Pancreas (tissue), 10 donors: ENCODE results near the gene SLC1A5. TPM values are rescaled to one million over a fixed set of nuclear protein-coding genes. Genes with fewer than 3 reads are reported as not detected.

Experiments
- ATAC-seq, 4 donors: fragments of 200-7000 bp; cut with Tn5 transposase; one replicate each; pipeline versions ENCODE4 v1.8.0 to v1.9.1; 2020; ENCODE audit warnings: mild to moderate bottlenecking in 4 of 4, moderate library complexity in 4 of 4
- DNase-seq, 6 donors: peaks; one replicate each; pipeline ENCODE4 v3.0.0-alpha.2; 2020
- FAIRE-seq: peaks from 2 replicates; lab custom pipeline; 2012; peaks lifted over from hg19 to GRCh38; lab: Jason Lieb, UNC
- H3K27ac ChIP-seq, 4 donors: fragments of 200-600 bp; sonication (generic); 1 replicate in 3 of 4; 2 replicates in 1 of 4; pipeline versions ENCODE4 v1.5.0 to v1.8.0; 2020
- H3K27me3 ChIP-seq, 4 donors: fragments of 200-600 bp; one replicate each; pipeline ENCODE4 v1.8.0; 2021
- H3K36me3 ChIP-seq, 3 donors: fragments of 200-600 bp; sonication (generic) in 1 of 3; one replicate each; pipeline versions ENCODE4 v1.5.0 to v1.8.0; 2020 to 2021
- H3K4me1 ChIP-seq, 3 donors: fragments of 200-600 bp; one replicate each; pipeline ENCODE4 v1.8.0; 2021
- H3K4me3 ChIP-seq, 4 donors: fragments of 200-600 bp; sonication (generic) in 2 of 4; one replicate each; pipeline versions ENCODE4 v1.5.0 to v1.8.0; 2020 to 2021
- H3K9me3 ChIP-seq, 4 donors: fragments of 200-600 bp; one replicate each; pipeline ENCODE4 v1.8.0; 2021
- WGBS, 2 donors: extraction: QIAGEN DNeasy Blood & Tissue Kit; methylation state at CpG; one replicate each; pipeline ENCODE4 v1.1.7; 2013; 5-methylcytosine and 5-hydroxymethylcytosine counted together
- intact Hi-C, 3 donors: fragments of 100-400 bp; cut with DNase I; formaldehyde crosslinking; loops; one replicate each; pipeline versions ENCODE4 v1.11.1 to v1.14.2; 2022
- polyA plus RNA-seq, 2 donors: library from polyadenylated mRNA; stranded (reverse); fragments of 200-250 nt; gene quantifications; one replicate each; pipeline ENCODE4 v1.2.3, GENCODE V29; 2013
- total RNA-seq, 6 donors: library from RNA; stranded (reverse); fragmentation: NEBNext Ultra II Directional in 4 of 6; extraction: Animal tissue kit (Norgen Biotek cat#: 25700) in 4 of 6; gene quantifications; one replicate each; pipeline versions ENCODE4 v1.2.1 to v1.2.4, GENCODE V29; 2021 to 2023
- TF ChIP-seq, protein P1 (sequence below), 4 donors: fragments of 200-600 bp; sonication (generic) in 3 of 4; IDR thresholded peaks; one replicate each; pipeline versions ENCODE4 v1.5.0 to v1.8.0; 2021; ENCODE audit warnings: antibody characterized with exemption in 4 of 4
- donor health status: healthy with polysubstance abuse.
- donor health status: DM: no; HTN: no; CAD: no; lungs with moderate emphysema.
- donor health status: DM: no; HTN: no; CAD: no.
- donor health status: control.
- donor health status: control.
- donor health status: Bipolar disorder and iron deficiency.
- donor health status: DM: yes; HTN: yes; CAD: no.
- donor health status: DM: no; HTN: no; CAD: no.
- donor health status: DM: no; HTN: no; CAD: no.
- donor health status: DM: yes; HTN: yes; CAD: no.

The SLC1A5 gene
- total and polyA plus RNA-seq, 8 donors, result 8.6 to 148 (median 14.7) TPM

DNA sequence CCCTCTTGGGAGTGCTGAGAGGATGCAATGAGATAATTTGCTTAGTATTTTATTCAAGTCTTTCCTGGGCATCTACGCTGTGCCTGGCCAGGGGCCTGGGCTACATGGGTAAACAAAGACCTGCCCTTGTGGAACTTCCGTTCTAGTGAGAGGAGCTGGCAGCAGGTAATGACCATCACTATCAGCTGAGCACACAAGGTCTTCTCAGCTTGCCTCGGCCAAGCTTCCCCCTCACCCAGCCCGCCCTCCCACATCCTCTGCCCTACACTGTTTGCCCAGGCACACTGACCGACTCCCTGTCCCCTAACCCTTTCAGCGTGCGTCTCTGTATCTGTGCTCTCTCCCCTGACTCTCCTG is 51.1 kb downstream of the SLC1A5 start:
- WGBS, 2 donors, result 65 to 68% methylated on average over 7 of the region's 7 CpGs
- DNase-seq (peak in 1 of 6 donors; percentile 9), ATAC-seq (peak in 1 of 4 donors; percentile 12), FAIRE-seq (no peak)
- intact Hi-C loops, result no loop called here
- Histone ChIP-seq H3K9me3 (no peaks in the 10 kb centered on the region), H3K4me1 (no peaks in the 10 kb centered on the region), H3K27me3 (no peaks in the 10 kb centered on the region), H3K27ac (no peak overlapping the region), H3K36me3 (peaks cover 3 to 34% (median 10%) of the 10 kb centered on the region in 3 donors), H3K4me3 (no peak overlapping the region)
- TF ChIP-seq, protein P1, sequence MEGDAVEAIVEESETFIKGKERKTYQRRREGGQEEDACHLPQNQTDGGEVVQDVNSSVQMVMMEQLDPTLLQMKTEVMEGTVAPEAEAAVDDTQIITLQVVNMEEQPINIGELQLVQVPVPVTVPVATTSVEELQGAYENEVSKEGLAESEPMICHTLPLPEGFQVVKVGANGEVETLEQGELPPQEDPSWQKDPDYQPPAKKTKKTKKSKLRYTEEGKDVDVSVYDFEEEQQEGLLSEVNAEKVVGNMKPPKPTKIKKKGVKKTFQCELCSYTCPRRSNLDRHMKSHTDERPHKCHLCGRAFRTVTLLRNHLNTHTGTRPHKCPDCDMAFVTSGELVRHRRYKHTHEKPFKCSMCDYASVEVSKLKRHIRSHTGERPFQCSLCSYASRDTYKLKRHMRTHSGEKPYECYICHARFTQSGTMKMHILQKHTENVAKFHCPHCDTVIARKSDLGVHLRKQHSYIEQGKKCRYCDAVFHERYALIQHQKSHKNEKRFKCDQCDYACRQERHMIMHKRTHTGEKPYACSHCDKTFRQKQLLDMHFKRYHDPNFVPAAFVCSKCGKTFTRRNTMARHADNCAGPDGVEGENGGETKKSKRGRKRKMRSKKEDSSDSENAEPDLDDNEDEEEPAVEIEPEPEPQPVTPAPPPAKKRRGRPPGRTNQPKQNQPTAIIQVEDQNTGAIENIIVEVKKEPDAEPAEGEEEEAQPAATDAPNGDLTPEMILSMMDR (IDR thresholded peaks at IDR 0.05), result no peak

DNA sequence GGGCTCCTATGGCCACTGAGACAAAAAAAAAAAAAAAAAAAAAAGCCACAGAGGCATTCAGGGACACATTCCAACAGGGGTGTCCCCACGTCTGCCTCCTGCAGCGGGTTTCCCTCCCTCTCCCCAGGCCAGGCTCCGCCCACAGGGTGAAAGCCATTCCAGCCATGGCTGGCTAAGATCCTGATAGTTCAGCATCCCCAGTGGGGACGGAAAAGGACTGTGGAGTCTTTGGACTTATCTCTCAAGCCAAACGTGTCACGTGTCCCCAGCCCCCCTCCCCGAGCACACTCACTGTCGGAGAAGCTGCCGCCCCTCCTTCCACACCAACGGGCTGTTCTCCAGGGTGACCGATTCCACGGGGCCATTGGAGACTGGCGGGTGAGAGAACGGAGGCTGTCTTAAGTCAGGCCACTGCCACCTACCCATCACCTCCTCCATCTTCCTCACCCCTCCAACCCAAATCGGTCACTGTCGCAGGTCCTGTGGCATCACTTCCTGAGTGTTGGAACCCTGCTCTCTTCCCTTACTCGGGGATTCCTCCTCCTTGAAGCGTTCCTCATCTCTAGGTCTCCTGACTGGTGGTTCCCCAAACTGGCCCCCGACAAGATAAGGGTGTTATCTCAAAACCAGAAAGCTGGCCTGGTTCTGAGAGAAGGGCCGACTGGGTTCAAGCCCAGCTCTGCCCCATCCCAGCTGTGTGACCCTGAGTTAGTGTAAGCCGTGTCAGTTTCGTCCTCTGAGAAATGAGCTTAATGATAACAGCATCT is 51.7 kb downstream of the SLC1A5 start:
- peak in 3 of 6 donors; percentile 52 to 67 (median 61) for DNase-seq
- intact Hi-C loops, result no loop called here
- ATAC-seq, result peak; percentile 39 to 63 (median 49)

DNA sequence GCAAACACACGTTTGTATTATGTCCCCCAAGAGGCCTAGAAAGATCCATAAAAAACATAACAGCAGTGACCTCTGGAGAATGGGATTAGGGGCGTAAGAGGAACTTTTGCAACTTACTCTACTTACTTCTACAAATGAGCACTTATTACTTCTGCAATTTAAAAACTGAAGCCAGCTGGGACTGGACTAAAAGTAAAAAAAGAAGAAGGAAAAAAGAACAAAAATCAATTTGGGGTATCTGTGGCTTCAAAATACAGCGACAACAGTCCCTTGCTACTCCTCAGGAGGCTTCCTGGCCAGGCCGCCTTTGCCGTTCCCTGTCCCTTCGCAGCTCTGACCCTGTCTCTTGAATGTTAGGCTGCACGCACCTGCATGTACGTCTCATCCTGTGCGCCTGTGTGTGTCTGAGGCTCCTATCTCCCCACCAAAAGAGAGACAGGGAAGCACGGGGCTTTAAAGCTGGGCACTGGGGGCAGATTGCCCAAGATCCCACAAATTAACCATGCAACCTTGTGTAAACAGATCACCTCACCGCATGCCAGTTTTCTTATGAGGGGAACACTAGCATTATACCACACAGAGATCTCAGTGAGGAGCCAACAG is 54.6 kb downstream of the SLC1A5 start:
- WGBS, 2 donors, result 86 to 89% methylated on average over 11 of the region's 11 CpGs
- intact Hi-C loops, result no loop called here
- Histone ChIP-seq H3K27me3 (no peaks in the 10 kb centered on the region), H3K4me1 (no peaks in the 10 kb centered on the region), H3K4me3 (no peak overlapping the region), H3K36me3 (peaks cover 3 to 53% (median 11%) of the 10 kb centered on the region in 3 donors), H3K9me3 (no peaks in the 10 kb centered on the region), H3K27ac (peak overlapping the region in 2 of 4 donors; percentile 17 to 20)
- FAIRE-seq, result no peak
- ATAC-seq, result peak in 1 of 4 donors; percentile 9
- DNase-seq, result peak in 1 of 6 donors; percentile 12
- TF ChIP-seq, protein P1 (IDR thresholded peaks at IDR 0.05), result no peak

More for the DNA sequence above, 51.7 kb downstream of the SLC1A5 start:
- FAIRE-seq, result no peak
- no peak overlapping the region for H3K4me3 ChIP-seq
- TF ChIP-seq, protein P1 (IDR thresholded peaks at IDR 0.05), result no peak
- no peak overlapping the region for H3K27ac ChIP-seq
- no peaks in the 10 kb centered on the region for H3K4me1 ChIP-seq
- H3K36me3 ChIP-seq, result peaks cover 3 to 36% (median 11%) of the 10 kb centered on the region in 3 donors
- WGBS, 2 donors, result 64 to 69% methylated on average over 22 of the region's 22 CpGs
- no peaks in the 10 kb centered on the region for H3K27me3 ChIP-seq
- H3K9me3 ChIP-seq, result no peaks in the 10 kb centered on the region

DNA sequence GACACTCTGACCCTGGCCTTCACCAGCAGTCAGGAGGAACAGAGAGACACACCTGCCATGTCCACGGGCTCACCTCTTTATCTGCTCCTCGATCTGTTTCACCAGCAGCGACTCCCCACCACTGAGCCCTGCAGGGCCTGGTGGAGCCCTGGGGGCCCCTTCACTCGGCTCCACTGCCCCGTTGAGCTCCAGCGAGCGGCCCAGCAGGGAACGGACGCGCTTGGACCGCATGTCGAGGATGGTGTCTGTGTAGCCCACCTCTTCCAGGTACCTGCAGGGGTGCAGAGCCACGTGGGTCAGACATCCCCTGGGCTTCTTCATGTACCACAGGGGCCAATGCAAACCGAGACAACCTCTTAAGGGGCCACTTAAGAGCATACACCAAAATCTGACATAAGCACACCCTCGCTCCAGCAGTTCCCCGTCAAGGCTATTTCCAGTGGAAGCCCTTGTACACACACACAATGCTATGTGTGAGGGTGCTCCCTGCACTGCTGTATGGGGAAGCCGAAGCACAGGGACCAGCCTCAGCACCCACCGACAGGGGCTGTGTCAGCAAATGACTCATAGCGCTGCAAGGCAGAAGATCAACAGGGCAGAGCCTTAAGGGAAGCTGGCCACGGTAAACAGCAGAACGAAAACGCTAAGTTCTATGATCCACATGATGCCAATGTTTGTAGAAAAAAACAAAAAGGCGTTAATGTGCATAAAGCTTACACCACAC is 55.3 kb downstream of the SLC1A5 start:
- H3K27me3 ChIP-seq, result no peaks in the 10 kb centered on the region
- no peaks in the 10 kb centered on the region for H3K4me1 ChIP-seq
- peaks cover 3 to 57% (median 12%) of the 10 kb centered on the region in 3 donors for H3K36me3 ChIP-seq
- no peak for FAIRE-seq
- intact Hi-C loops, result no loop called here
- TF ChIP-seq, protein P1 (IDR thresholded peaks at IDR 0.05), result no peak
- peak in 2 of 6 donors; percentile 12 to 38 for DNase-seq
- no peak overlapping the region for H3K4me3 ChIP-seq
- H3K27ac ChIP-seq, result peak overlapping the region in 2 of 4 donors; percentile 17 to 20
- H3K9me3 ChIP-seq, result no peaks in the 10 kb centered on the region
- 86 to 92% methylated on average over 23 of the region's 23 CpGs for WGBS, 2 donors
- ATAC-seq, result peak in 2 of 4 donors; percentile 48 to 63
